GM21526 (cell line): ENCODE measurements around the gene DLG2.

Source experiments
- ATAC-seq: cut with Tn5 transposase; IDR thresholded peaks from one replicate; pipeline ENCODE4 v1.9.1; 2021; ENCODE audit warnings: moderate library complexity; ENCODE audit not compliant: unreplicated experiment, low FRiP score

The DLG2 gene

GRCh38 chr11:83510530-83511460 is 2116.3 kb downstream of the DLG2 start:
- ATAC-seq, result no peak

GRCh38 chr11:83508804-83509203 is 2118.3 kb downstream of the DLG2 start:
- no peak for ATAC-seq

GRCh38 chr11:83502041-83502440 is 2125.1 kb downstream of the DLG2 start:
- ATAC-seq, result no peak

- ATAC-seq, result no peak
Observed at GRCh38 chr11:83493917-83494316, 2133.2 kb downstream of the DLG2 start.

GRCh38 chr11:83493034-83493433 is 2134.1 kb downstream of the DLG2 start:
- no peak for ATAC-seq

- ATAC-seq, result no peak
Observed at GRCh38 chr11:83483808-83484207, 2143.3 kb downstream of the DLG2 start.

GRCh38 chr11:83480811-83481210 is 2146.3 kb downstream of the DLG2 start:
- no peak for ATAC-seq

GRCh38 chr11:83480251-83480650 is 2146.9 kb downstream of the DLG2 start:
- no peak for ATAC-seq

- no peak for ATAC-seq
Observed at GRCh38 chr11:83477772-83478171, 2149.4 kb downstream of the DLG2 start.

- no peak for ATAC-seq
Observed at GRCh38 chr11:83475760-83476159, 2151.4 kb downstream of the DLG2 start.

- ATAC-seq, result no peak
Observed at GRCh38 chr11:83473743-83474142, 2153.4 kb downstream of the DLG2 start.

- ATAC-seq, result no peak
Observed at GRCh38 chr11:83472806-83473205, 2154.3 kb downstream of the DLG2 start.

- no peak for ATAC-seq
Observed at GRCh38 chr11:83471831-83472727, 2155.1 kb downstream of the DLG2 start.

- ATAC-seq, result no peak
Observed at GRCh38 chr11:83467837-83468236, 2159.3 kb downstream of the DLG2 start.

GRCh38 chr11:83464160-83464944 is 2162.8 kb downstream of the DLG2 start:
- ATAC-seq, result no peak

GRCh38 chr11:83459798-83460197 is 2167.3 kb downstream of the DLG2 start:
- no peak for ATAC-seq

GRCh38 chr11:83456566-83456965 is 2170.6 kb downstream of the DLG2 start:
- no peak for ATAC-seq

- ATAC-seq, result no peak
Observed at GRCh38 chr11:83456075-83456474, 2171.1 kb downstream of the DLG2 start.

GRCh38 chr11:83455356-83455755 is 2171.8 kb downstream of the DLG2 start:
- no peak for ATAC-seq

- no peak for ATAC-seq
Observed at GRCh38 chr11:83454674-83455073, 2172.5 kb downstream of the DLG2 start.
